ENCODE data around the gene VAMP8.
"Not testable (repeated sequence)": the region's sequence is repeated elsewhere in the genome, so short reads cannot be mapped to it uniquely, and the experiment has no call there.

The VAMP8 gene

DNA sequence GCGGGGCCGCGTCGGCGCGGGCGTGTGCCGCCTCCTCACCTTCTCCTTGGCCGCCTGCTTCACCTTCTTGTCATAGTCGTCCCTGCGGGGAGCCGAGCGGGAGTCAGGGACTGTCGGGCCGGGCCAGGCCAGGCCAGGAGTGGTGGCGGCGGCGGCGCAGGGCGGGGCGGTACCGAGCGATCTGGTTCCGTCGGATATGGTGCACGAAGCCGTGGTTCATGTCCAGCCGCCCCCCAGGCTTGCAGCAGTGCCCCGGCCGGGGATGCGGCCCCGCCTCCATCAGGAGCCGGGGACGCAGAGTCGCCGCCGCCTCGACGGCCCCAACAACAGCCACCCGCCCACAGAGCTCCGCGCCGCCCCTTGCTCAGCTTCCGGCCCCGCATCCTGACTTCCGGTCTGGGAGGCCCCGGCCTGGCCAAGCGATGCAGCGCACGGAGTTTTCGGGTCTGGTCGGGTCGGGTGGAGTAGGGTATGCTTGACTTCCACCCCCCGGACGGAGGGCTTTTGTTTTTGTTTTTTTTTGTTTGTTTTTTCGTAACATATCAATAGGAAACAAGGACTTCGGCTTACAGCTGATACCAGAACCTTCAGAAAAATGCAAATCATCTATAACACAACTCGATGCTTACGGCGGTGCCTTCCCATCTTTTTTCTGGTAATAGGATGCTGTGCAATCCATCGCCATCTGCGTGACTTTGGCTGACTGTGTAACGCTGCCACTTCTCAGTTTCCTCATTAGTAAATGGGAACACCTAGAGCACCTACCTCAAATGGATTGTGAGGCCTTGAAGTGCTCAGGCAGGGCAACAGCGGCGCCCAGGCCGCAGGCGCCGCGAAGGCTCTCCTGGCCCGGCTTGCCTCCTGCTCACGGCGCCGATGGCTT lies 34.6 kb downstream of the VAMP8 start, which contains the start of gene C2orf68:
Gene C2orf68 (minus strand): TSS at position 362 of the 883 bp plus-strand sequence. CDS start 82 bp downstream, at position 280.
- Histone ChIP-seq H3K4me3 (ENCODE audit: low read depth, low read length) (peak within 1 kb of the TSS; percentile 70), H3K27ac (peak within 1 kb of the TSS; percentile 81), H3K9me3 (ENCODE audit: control insufficient read depth, low read length) (no peaks in the 10 kb centered on the region), H3K27me3 (ENCODE audit: control insufficient read depth, insufficient read depth, low read length) (no peaks in the 10 kb centered on the region), H3K4me2 (ENCODE audit: low read length) (peak within 1 kb of the TSS; percentile 68), H3K36me3 (ENCODE audit: control insufficient read depth, insufficient read depth, low read length) (no peaks in the 10 kb centered on the region), H3K4me1 (peaks cover 6% of the 10 kb centered on the region), H2AFZ (peak within 1 kb of the TSS; percentile 88), H3K9ac (peak within 1 kb of the TSS; percentile 32), H3K79me2 (peaks cover 5% of the 10 kb centered on the region)
- TF ChIP-seq, protein P1, sequence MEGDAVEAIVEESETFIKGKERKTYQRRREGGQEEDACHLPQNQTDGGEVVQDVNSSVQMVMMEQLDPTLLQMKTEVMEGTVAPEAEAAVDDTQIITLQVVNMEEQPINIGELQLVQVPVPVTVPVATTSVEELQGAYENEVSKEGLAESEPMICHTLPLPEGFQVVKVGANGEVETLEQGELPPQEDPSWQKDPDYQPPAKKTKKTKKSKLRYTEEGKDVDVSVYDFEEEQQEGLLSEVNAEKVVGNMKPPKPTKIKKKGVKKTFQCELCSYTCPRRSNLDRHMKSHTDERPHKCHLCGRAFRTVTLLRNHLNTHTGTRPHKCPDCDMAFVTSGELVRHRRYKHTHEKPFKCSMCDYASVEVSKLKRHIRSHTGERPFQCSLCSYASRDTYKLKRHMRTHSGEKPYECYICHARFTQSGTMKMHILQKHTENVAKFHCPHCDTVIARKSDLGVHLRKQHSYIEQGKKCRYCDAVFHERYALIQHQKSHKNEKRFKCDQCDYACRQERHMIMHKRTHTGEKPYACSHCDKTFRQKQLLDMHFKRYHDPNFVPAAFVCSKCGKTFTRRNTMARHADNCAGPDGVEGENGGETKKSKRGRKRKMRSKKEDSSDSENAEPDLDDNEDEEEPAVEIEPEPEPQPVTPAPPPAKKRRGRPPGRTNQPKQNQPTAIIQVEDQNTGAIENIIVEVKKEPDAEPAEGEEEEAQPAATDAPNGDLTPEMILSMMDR (IDR thresholded peaks at IDR 0.05): no peak

DNA sequence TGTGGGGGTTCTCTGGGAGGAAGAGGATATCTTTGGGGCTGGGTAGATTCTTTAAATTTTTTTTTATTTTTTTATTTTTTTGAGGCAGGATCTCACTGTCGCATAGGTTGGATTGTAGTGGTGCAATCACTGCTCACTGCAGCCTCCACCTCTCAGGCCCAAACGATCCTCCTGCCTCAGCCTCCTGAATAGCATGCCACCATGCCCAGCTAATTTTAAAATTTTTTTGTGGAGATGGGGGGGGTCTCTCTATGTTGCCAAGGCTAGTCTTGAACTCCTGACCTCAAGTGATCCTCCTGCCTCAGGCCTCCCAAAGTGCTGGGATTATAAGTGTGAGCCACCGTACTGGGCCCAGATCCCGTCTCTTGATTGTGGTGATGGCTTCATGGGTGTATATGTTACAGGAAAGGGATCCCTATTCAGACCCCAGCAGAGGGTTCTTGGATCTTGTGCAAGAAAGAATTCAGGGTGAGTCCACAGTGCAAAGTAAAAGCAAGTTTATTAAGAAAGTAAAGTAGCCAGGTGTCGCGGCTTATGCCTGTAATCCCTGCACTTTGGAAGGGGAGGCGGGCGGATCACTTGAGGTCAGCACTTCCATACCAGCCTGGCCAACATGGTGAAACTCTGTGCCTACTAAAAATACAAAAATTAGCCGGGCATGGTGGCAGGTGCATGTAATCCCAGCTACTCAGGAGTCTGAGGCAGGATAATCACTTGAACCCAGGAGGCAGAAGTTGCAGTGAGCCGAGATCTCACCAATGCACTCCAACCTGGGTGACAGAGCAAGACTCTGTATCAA lies 36.5 kb downstream of the VAMP8 start:
- Histone ChIP-seq H3K27ac (no peak overlapping the region), H3K36me3 (ENCODE audit: control insufficient read depth, insufficient read depth, low read length) (no peaks in the 10 kb centered on the region), H3K9me3 (ENCODE audit: control insufficient read depth, low read length) (no peaks in the 10 kb centered on the region), H3K4me3 (ENCODE audit: low read depth, low read length) (no peak overlapping the region), H2AFZ (no peak overlapping the region), H3K27me3 (ENCODE audit: control insufficient read depth, insufficient read depth, low read length) (no peaks in the 10 kb centered on the region), H3K4me2 (ENCODE audit: low read length) (no peak overlapping the region), H3K9ac (no peak overlapping the region), H3K4me1 (peaks cover 6% of the 10 kb centered on the region), H3K79me2 (peaks cover 5% of the 10 kb centered on the region)
- TF ChIP-seq, protein P1 (IDR thresholded peaks at IDR 0.05): no peak

DNA sequence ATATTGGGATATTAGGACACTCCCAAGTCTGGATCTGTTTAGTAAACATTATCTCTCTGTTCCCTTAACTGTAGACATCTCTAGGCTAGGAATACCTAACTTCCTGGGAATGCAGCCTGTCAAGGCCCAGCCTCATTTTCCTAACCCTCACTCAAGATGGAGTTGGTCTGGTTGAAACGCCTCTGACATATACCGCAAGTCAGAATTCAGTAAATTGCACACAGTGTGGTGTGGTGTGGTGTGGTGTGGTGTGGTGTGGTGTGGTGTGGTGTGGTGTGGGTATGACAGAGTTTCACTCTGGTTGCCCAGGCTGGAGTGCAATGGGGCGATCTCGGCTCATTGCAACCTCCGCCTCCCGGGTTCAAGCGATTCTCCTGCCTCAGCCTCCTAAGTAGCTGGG lies 37.4 kb downstream of the VAMP8 start:
- H3K4me3 ChIP-seq (ENCODE audit: low read depth, low read length); H3K27me3 ChIP-seq (ENCODE audit: control insufficient read depth, insufficient read depth, low read length); H2AFZ ChIP-seq; H3K4me1 ChIP-seq; H3K9me3 ChIP-seq (ENCODE audit: control insufficient read depth, low read length); H3K9ac ChIP-seq; H3K27ac ChIP-seq; H3K79me2 ChIP-seq; H3K36me3 ChIP-seq (ENCODE audit: control insufficient read depth, insufficient read depth, low read length); H3K4me2 ChIP-seq (ENCODE audit: low read length): not testable (repeated sequence)

DNA sequence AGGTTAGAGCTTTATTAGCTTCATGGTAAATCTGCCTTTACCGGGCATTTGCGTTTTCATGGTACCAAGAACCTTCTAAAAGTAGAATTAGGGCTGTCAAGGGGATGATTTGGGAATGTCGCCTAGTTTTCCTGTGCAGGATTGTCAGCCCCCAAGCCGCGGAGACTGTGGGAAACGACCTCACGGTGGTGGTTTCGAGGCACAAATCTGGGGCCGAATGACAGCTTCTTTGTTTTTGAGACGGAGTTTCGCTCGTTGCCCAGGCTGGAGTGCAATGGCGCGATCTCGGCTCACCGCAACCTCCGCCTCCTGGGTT lies 38.0 kb downstream of the VAMP8 start:
- no peaks in the 10 kb centered on the region for H3K36me3 ChIP-seq (ENCODE audit: control insufficient read depth, insufficient read depth, low read length)
- no peak overlapping the region for H3K27ac ChIP-seq
- peak overlapping the region; percentile 98 for H2AFZ ChIP-seq
- peaks cover 5% of the 10 kb centered on the region for H3K79me2 ChIP-seq
- no peak overlapping the region for H3K9ac ChIP-seq
- H3K9me3 ChIP-seq (ENCODE audit: control insufficient read depth, low read length): no peaks in the 10 kb centered on the region
- no peak overlapping the region for H3K4me3 ChIP-seq (ENCODE audit: low read depth, low read length)
- H3K4me2 ChIP-seq (ENCODE audit: low read length): no peak overlapping the region
- H3K27me3 ChIP-seq (ENCODE audit: control insufficient read depth, insufficient read depth, low read length): no peaks in the 10 kb centered on the region
- TF ChIP-seq, protein P1 (IDR thresholded peaks at IDR 0.05): no peak
- H3K4me1 ChIP-seq: peaks cover 6% of the 10 kb centered on the region

DNA sequence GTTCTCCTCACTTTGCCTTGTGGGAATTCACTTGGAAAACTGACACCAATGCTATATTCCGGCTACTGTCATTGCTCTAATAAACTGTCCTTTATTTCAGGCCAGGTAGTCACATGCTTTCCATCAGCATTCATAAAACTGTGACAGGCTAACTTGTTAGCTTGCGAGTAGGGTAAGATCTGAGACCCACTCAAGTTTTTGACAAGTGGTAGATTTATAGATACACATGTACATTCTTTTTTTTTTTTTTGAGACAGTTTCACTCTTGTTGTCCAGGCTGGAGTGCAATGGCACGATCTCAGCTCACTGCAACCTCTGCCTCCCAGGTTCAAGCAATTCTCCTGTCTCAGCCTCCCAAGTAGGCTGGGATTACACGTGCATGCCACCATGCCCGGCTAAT lies 40.3 kb downstream of the VAMP8 start:
- not testable (repeated sequence) for H3K27me3 ChIP-seq (ENCODE audit: control insufficient read depth, insufficient read depth, low read length); H3K9ac ChIP-seq; H2AFZ ChIP-seq; H3K4me1 ChIP-seq; H3K36me3 ChIP-seq (ENCODE audit: control insufficient read depth, insufficient read depth, low read length); H3K4me2 ChIP-seq (ENCODE audit: low read length); H3K9me3 ChIP-seq (ENCODE audit: control insufficient read depth, low read length); H3K4me3 ChIP-seq (ENCODE audit: low read depth, low read length); H3K27ac ChIP-seq; H3K79me2 ChIP-seq

Data from parathyroid adenoma (tissue), 2 donors.